ENCODE data around the gene CALN1.

The CALN1 gene

DNA sequence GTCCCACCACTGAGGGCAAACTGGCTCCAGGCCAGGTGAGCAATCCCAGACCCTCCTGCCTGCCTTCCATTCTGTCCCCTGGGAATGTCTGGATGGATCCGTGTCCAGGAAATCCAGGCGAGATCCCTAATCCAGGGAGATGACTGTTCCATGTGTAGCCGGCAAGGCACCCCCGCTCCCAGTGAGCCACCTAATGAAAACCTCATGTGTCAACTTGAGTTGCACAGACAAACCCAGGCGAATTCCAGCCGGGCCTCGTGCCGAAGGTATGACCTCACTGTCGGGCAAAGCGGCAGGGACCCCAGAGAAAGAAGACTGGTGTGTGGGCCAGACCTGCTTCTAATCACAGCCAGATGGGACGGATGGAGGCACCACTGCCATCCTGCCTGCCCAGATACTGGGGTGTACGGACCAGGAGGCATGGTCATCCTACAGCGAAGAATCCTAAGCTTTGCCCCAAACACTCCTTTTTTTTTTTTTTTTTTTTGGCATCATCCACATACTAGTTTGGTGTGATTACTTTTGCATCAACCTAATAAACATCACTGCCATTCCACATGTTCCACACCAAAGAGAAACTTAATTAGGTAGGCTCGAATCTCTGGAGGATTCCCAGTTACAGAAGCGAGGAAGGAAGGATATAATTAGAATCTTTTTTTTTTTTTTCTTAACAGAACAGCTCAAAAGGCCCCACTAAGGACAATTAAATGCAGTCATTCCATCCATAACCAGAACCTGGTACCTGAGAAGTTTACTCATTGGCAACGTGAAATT lies 313.1 kb downstream of the CALN1 start:
- H3K4me3 ChIP-seq (replicated peaks; ENCODE audit: low read depth, low read length): no peak overlapping the region
- DNase-seq (ENCODE audit: extremely low read depth, low read depth): no peak
- TF ChIP-seq, protein P1, sequence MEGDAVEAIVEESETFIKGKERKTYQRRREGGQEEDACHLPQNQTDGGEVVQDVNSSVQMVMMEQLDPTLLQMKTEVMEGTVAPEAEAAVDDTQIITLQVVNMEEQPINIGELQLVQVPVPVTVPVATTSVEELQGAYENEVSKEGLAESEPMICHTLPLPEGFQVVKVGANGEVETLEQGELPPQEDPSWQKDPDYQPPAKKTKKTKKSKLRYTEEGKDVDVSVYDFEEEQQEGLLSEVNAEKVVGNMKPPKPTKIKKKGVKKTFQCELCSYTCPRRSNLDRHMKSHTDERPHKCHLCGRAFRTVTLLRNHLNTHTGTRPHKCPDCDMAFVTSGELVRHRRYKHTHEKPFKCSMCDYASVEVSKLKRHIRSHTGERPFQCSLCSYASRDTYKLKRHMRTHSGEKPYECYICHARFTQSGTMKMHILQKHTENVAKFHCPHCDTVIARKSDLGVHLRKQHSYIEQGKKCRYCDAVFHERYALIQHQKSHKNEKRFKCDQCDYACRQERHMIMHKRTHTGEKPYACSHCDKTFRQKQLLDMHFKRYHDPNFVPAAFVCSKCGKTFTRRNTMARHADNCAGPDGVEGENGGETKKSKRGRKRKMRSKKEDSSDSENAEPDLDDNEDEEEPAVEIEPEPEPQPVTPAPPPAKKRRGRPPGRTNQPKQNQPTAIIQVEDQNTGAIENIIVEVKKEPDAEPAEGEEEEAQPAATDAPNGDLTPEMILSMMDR (IDR thresholded peaks at IDR 0.05; ENCODE audit: low read depth, low read length, missing control alignments): no peak

DNA sequence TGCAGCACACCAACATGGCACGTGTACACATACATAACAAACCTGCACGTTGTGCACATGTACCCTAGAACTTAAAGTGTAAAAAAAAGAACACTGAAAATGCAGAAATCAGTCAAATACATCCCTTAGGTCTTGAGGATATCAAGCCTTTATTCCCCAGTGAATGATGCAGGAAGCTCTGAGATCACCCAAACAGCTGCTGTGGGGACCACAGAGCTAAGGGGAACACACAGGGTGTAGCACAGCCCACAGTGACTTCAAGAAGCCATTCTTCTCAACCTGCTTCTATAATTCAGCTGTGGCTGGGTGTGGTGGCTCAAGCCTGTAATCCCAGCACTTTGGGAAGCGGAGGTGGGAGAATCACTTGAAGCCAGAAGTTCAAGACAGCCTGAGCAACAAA lies 314.9 kb downstream of the CALN1 start:
- TF ChIP-seq, protein P1 (IDR thresholded peaks at IDR 0.05; ENCODE audit: low read depth, low read length, missing control alignments): no peak
- H3K4me3 ChIP-seq (replicated peaks; ENCODE audit: low read depth, low read length): no peak overlapping the region
- no peak for DNase-seq (ENCODE audit: extremely low read depth, low read depth)

DNA sequence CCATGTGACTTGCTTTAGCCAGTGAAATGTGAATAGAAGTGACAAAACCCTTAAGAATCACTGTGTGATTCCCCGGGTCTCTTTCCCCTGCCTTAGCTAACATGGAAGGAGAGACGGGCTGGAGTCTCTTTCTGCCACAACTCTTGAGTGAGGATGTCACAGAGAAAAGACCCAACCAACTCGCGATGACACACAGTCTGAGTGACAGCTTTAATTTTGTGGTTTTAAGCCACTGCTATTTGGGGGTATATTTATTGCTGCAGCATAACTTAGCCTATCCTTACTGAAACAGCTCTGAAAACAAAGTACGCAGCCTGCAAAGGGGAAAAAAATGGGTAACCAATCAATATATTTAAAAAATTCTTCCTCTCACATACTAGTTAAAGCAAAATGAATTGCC lies 319.4 kb downstream of the CALN1 start:
- no peak overlapping the region for H3K4me3 ChIP-seq (replicated peaks; ENCODE audit: low read depth, low read length)
- no peak for DNase-seq (ENCODE audit: extremely low read depth, low read depth)
- TF ChIP-seq, protein P1 (IDR thresholded peaks at IDR 0.05; ENCODE audit: low read depth, low read length, missing control alignments): no peak

DNA sequence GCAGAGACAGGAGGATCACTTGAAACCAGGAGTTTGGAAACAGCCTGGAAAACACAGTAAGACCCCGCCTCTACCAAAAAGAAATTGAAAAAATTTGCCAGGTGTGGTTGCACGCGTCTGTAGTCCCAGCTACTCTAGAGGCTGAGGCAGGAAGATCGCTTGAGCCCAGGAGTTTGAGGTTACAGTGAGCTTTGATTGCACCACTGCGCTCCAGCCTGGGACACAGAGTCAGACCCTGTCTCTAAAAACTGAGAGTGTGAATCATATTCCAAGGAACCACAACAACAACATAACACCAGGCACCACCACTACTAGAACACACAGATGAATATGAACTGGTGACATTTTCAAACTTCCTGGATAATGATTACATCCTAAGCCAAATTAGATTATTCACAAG lies 324.2 kb downstream of the CALN1 start:
- TF ChIP-seq, protein P1 (IDR thresholded peaks at IDR 0.05; ENCODE audit: low read depth, low read length, missing control alignments): no peak
- no peak overlapping the region for H3K4me3 ChIP-seq (replicated peaks; ENCODE audit: low read depth, low read length)
- DNase-seq (ENCODE audit: extremely low read depth, low read depth): no peak

DNA sequence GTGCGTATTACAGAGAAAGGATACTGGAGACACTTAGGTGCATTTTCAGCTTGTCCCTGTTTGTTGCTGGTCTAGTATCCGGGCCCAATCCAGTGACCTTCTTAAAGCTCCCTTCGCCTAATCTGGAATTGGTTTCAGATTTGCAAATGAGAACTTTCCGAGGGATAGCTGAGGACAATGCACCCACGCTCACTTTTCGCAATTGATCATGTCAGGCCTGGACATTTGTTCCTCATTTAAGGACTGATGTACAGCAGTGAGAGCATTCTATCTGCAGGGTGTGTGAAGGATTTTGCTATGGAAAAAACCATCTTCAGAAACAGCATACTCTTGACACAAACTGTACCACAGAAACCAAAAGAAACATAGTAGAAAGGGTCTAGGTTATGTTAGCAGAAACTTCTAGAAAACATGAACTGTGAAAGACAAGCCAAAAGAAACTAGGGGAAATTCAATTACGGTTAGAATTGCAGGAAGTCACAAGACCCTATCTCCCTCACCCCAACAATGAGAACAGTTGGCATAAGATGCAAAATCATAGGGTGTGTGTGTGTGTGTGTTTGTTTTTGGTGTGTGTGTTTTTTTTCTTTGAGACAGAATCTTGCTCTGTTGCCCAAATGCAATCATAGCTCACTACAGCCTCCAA lies 331.1 kb downstream of the CALN1 start:
- TF ChIP-seq, protein P1 (IDR thresholded peaks at IDR 0.05; ENCODE audit: low read depth, low read length, missing control alignments): no peak
- no peak for DNase-seq (ENCODE audit: extremely low read depth, low read depth)
- H3K4me3 ChIP-seq (replicated peaks; ENCODE audit: low read depth, low read length): no peak overlapping the region

DNA sequence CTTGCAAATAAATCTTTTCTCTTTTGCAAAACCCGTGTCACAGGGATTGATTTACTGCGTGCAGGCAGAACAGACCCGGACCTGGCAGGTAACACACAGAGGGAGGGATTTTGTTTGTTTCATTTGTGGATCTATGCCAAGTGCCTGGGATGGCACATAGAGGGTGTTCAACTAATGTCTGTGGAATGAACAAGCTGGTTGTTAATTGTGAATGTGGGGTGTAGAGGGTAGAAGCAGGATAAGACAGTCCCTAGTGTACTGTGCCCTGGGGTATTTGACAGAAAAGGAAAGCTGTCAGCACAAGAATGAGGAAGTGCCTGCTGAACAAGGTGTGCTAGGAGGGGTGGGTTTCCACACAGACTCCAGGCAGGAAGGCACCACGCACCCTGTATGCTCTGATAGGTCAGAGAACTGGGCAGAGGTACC lies 331.8 kb downstream of the CALN1 start:
- no peak for DNase-seq (ENCODE audit: extremely low read depth, low read depth)
- no peak overlapping the region for H3K4me3 ChIP-seq (replicated peaks; ENCODE audit: low read depth, low read length)
- TF ChIP-seq, protein P1 (IDR thresholded peaks at IDR 0.05; ENCODE audit: low read depth, low read length, missing control alignments): no peak
